ENCODE data around the gene BCL2.

BCL2 gene

DNA sequence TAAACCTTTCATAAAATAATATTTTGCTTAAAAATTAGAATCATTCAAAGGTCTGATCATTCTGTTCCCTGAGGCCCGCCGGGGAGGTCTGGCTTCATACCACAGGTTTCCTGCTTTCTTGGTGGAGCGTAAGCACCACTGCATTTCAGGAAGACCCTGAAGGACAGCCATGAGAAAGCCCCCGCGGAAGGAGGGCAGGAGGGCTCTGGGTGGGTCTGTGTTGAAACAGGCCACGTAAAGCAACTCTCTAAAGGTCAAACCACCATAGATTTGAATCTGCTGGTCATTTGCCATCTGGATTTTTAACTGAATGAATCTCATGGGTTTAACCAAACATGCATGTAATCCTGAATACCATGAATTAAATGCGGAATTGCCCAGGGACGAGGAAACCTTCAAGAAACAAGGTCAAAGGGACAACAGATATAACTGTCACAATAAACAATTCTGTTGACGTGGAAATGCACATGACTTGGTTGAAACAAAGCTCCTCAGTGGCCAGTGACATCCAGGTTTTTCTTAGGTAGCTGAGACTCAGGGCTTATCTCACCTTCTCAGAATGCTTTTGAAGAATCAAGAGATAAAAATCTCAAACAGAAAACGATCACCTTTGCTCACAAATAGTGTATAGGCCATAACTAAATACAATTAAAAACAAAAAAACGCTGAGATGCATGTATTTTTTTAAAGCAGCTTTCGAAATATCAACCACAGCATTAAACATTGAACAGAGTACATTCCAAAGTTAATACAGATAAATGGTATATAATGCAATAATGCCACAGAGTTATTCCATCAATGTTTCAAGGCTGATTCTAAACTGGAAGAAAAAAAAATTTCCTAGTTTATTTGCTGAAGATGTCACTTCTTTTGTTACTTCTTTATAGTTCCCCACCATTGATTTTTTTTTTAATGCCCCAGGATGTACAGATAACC lies 193.2 kb downstream of the BCL2 start:
- Histone ChIP-seq H3K27ac (ENCODE audit: insufficient read depth in 1 of 2, low read depth in 1 of 2, low read length in 2 of 2, poor library complexity in 1 of 2, severe bottlenecking in 2 of 2) (no peak overlapping the region), H3K36me3 (ENCODE audit: control insufficient read depth in 4 of 4, insufficient read depth in 4 of 4, low read length in 3 of 4) (peaks cover 0 to 15% (median 1%) of the 10 kb centered on the region in 4 experiments), H3K27me3 (replicated peaks in 2 of 5; ENCODE audit: control insufficient read depth in 4 of 5, insufficient read depth in 5 of 5, low read length in 4 of 5) (no peaks in the 10 kb centered on the region), H3K4me1 (ENCODE audit: control extremely low read depth in 1 of 4, control insufficient read depth in 4 of 4, insufficient read depth in 4 of 4, low read length in 3 of 4) (peaks cover 0 to 30% (median 17%) of the 10 kb centered on the region in 4 experiments), H3K9me3 (ENCODE audit: control extremely low read depth in 1 of 5, control insufficient read depth in 4 of 5, insufficient read depth in 2 of 5, low read depth in 1 of 5, low read length in 4 of 5) (no peaks in the 10 kb centered on the region), H3K4me3 (ENCODE audit: control insufficient read depth in 1 of 7, extremely low read depth in 1 of 7, insufficient read depth in 4 of 7, low read depth in 2 of 7, low read length in 6 of 7) (no peak overlapping the region)
- ChIA-PET CTCF (interaction anchor here (0.8 to 3.0 kb wide), 3 partner anchors 30 to 196 kb away, joined by 3 to 15 read pairs (median 7); no protein-coding TSS in a partner anchor), POLR2A (no interaction called here)
- no peak for DNase-seq
- WGBS (ENCODE audit: insufficient coverage): 80% methylated on average over 6 of the region's 12 CpGs

DNA sequence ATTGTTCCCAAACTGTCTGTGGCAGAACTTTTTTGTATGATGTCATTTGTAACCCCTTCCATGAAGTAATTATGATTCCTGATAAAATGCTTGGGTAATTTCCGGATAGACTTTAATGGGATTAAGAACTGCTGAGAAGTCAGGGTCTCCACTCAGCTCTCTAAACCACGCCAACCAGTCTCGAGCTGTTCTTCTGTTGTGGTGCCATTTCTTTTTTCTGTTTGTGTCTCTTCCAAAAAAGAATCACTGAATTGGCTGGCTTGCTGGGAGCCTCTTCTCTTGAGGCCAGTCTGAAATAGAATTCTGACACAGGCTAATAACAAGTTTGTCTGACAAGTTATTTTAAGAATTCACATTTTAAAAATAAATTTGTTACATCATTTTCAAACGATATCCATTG lies 198.9 kb downstream of the BCL2 start:
- ChIA-PET POLR2A (no interaction called here), CTCF (interaction anchor here (0.8 to 2.2 kb wide), 10 partner anchors 12 to 481 kb away, joined by 3 to 8 read pairs (median 3); no protein-coding TSS in a partner anchor)
- Histone ChIP-seq H3K9me3 (ENCODE audit: control extremely low read depth in 1 of 5, control insufficient read depth in 4 of 5, insufficient read depth in 2 of 5, low read depth in 1 of 5, low read length in 4 of 5) (no peaks in the 10 kb centered on the region), H3K27me3 (replicated peaks in 2 of 5; ENCODE audit: control insufficient read depth in 4 of 5, insufficient read depth in 5 of 5, low read length in 4 of 5) (no peaks in the 10 kb centered on the region), H3K27ac (ENCODE audit: insufficient read depth in 1 of 2, low read depth in 1 of 2, low read length in 2 of 2, poor library complexity in 1 of 2, severe bottlenecking in 2 of 2) (no peak overlapping the region), H3K4me1 (ENCODE audit: control extremely low read depth in 1 of 4, control insufficient read depth in 4 of 4, insufficient read depth in 4 of 4, low read length in 3 of 4) (peaks cover 0 to 9% (median 4%) of the 10 kb centered on the region in 4 experiments), H3K36me3 (ENCODE audit: control insufficient read depth in 4 of 4, insufficient read depth in 4 of 4, low read length in 3 of 4) (peaks cover 0 to 2% (median 0%) of the 10 kb centered on the region in 4 experiments), H3K4me3 (ENCODE audit: control insufficient read depth in 1 of 7, extremely low read depth in 1 of 7, insufficient read depth in 4 of 7, low read depth in 2 of 7, low read length in 6 of 7) (no peak overlapping the region)
- no peak for DNase-seq
- 98% methylated on average over 4 of the region's 4 CpGs for WGBS (ENCODE audit: insufficient coverage)

DNA sequence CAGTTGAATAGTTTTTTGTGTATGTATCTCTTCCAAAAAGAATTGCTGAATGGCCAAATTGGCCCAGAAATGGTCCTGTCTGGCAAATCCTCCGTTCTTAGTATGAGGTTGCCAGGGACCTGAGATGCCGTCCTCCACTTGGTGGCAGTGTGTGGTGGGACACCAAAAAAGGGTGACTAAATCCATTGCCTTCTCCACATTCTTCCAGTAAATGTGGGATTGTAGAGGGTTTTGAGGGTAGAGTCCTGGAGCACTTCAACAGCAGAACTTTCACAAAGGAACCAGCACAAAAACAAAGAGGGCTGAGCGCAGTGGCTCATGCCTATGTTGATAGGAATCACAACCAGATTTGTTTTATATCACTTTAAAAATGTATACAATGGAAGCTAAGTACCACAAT lies 199.9 kb downstream of the BCL2 start:
- DNase-seq: no peak
- H3K9me3 ChIP-seq (ENCODE audit: control extremely low read depth in 1 of 5, control insufficient read depth in 4 of 5, insufficient read depth in 2 of 5, low read depth in 1 of 5, low read length in 4 of 5): no peaks in the 10 kb centered on the region
- no CpG with 5 or more reads among the region's 3 CpGs for WGBS (ENCODE audit: insufficient coverage)
- no peak overlapping the region for H3K27ac ChIP-seq (ENCODE audit: insufficient read depth in 1 of 2, low read depth in 1 of 2, low read length in 2 of 2, poor library complexity in 1 of 2, severe bottlenecking in 2 of 2)
- H3K27me3 ChIP-seq (replicated peaks in 2 of 5; ENCODE audit: control insufficient read depth in 4 of 5, insufficient read depth in 5 of 5, low read length in 4 of 5): no peaks in the 10 kb centered on the region
- peaks cover 0 to 5% (median 0%) of the 10 kb centered on the region in 4 experiments for H3K4me1 ChIP-seq (ENCODE audit: control extremely low read depth in 1 of 4, control insufficient read depth in 4 of 4, insufficient read depth in 4 of 4, low read length in 3 of 4)
- no peak overlapping the region for H3K4me3 ChIP-seq (ENCODE audit: control insufficient read depth in 1 of 7, extremely low read depth in 1 of 7, insufficient read depth in 4 of 7, low read depth in 2 of 7, low read length in 6 of 7)
- H3K36me3 ChIP-seq (ENCODE audit: control insufficient read depth in 4 of 4, insufficient read depth in 4 of 4, low read length in 3 of 4): no peaks in the 10 kb centered on the region
- POLR2A ChIA-PET: no interaction called here
- CTCF ChIA-PET: interaction anchor here (0.7 to 2.1 kb wide), 13 partner anchors 10 to 480 kb away, joined by 3 to 7 read pairs (median 3); no protein-coding TSS in a partner anchor

DNA sequence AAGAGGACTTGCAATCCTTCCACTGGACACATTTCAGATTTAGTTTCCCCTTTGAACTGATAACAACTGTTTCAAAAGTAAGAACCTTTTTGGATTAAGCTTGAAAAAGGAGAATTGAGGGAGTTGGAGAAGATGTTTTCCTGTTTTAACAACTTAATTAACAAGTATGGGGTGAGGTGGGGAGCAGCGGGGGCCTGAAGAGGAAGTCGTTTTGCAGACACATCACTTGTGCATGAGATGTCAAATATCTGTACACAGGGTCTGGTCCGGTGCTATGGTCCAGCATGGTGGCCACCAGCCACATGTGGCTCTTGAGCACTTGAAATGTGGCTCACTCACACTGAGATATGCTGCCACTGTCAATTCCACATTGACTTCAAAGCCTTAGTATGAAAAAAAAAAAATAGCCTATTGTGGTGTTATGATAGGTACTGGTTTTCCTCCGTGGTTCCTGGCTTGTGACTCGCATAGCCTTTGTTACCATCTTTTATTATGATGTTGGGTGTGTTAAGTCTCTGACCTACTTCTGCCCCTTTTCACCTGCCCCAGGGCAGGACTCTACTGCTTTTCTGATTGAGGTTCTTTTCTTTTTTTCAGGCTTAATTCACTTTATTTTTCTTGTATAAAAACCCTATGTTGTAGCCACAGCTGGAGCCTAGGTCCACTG lies 205.5 kb downstream of the BCL2 start:
- H3K36me3 ChIP-seq (ENCODE audit: control insufficient read depth in 4 of 4, insufficient read depth in 4 of 4, low read length in 3 of 4): peaks cover 0 to 3% (median 0%) of the 10 kb centered on the region in 4 experiments
- no peaks in the 10 kb centered on the region for H3K27me3 ChIP-seq (replicated peaks in 2 of 5; ENCODE audit: control insufficient read depth in 4 of 5, insufficient read depth in 5 of 5, low read length in 4 of 5)
- ChIA-PET POLR2A (no interaction called here), CTCF (interaction anchor here (1.3 kb wide), 1 partner anchor 24 kb away, joined by 3 read pairs; no protein-coding TSS in a partner anchor)
- peaks cover 0 to 8% (median 0%) of the 10 kb centered on the region in 5 experiments for H3K9me3 ChIP-seq (ENCODE audit: control extremely low read depth in 1 of 5, control insufficient read depth in 4 of 5, insufficient read depth in 2 of 5, low read depth in 1 of 5, low read length in 4 of 5)
- no peak overlapping the region for H3K4me3 ChIP-seq (ENCODE audit: control insufficient read depth in 1 of 7, extremely low read depth in 1 of 7, insufficient read depth in 4 of 7, low read depth in 2 of 7, low read length in 6 of 7)
- H3K27ac ChIP-seq (ENCODE audit: insufficient read depth in 1 of 2, low read depth in 1 of 2, low read length in 2 of 2, poor library complexity in 1 of 2, severe bottlenecking in 2 of 2): no peak overlapping the region
- peak in 2 of 3 donors; percentile 55 to 67 for DNase-seq
- peaks cover 11 to 37% (median 21%) of the 10 kb centered on the region in 4 experiments for H3K4me1 ChIP-seq (ENCODE audit: control extremely low read depth in 1 of 4, control insufficient read depth in 4 of 4, insufficient read depth in 4 of 4, low read length in 3 of 4)
- 0% methylated on average over 3 of the region's 5 CpGs for WGBS (ENCODE audit: insufficient coverage)

DNA sequence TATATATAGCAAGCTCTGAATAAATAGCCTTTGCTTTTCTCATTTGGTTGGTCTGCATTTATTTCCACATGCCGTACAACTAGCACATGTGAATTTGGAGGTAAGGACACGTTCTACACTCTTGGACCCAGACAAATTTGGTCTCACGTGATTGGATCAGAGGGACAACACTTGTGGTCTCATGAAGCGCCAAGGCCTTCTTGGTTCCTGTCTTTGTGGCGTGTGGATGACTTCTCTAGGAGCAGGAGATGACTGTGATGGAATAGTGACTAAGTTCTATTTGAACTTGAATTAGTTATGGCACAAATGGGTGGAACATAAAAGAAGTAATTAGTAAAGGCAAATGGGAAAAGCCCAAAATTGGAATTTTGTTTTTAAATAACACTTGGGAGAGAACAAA lies 206.9 kb downstream of the BCL2 start:
- no peak overlapping the region for H3K4me3 ChIP-seq (ENCODE audit: control insufficient read depth in 1 of 7, extremely low read depth in 1 of 7, insufficient read depth in 4 of 7, low read depth in 2 of 7, low read length in 6 of 7)
- peak in 1 of 3 donors; percentile 34 for DNase-seq
- CTCF ChIA-PET: interaction anchor here (1.4 to 1.6 kb wide), 3 partner anchors 12 to 96 kb away, joined by 3 to 4 read pairs (median 4); no protein-coding TSS in a partner anchor
- peaks cover 0 to 8% (median 0%) of the 10 kb centered on the region in 5 experiments for H3K9me3 ChIP-seq (ENCODE audit: control extremely low read depth in 1 of 5, control insufficient read depth in 4 of 5, insufficient read depth in 2 of 5, low read depth in 1 of 5, low read length in 4 of 5)
- H3K27me3 ChIP-seq (replicated peaks in 2 of 5; ENCODE audit: control insufficient read depth in 4 of 5, insufficient read depth in 5 of 5, low read length in 4 of 5): no peaks in the 10 kb centered on the region
- WGBS (ENCODE audit: insufficient coverage): 79% methylated on average over 5 of the region's 5 CpGs
- peaks cover 0 to 3% (median 0%) of the 10 kb centered on the region in 4 experiments for H3K36me3 ChIP-seq (ENCODE audit: control insufficient read depth in 4 of 4, insufficient read depth in 4 of 4, low read length in 3 of 4)
- H3K4me1 ChIP-seq (ENCODE audit: control extremely low read depth in 1 of 4, control insufficient read depth in 4 of 4, insufficient read depth in 4 of 4, low read length in 3 of 4): peaks cover 12 to 34% (median 21%) of the 10 kb centered on the region in 4 experiments
- POLR2A ChIA-PET: no interaction called here
- no peak overlapping the region for H3K27ac ChIP-seq (ENCODE audit: insufficient read depth in 1 of 2, low read depth in 1 of 2, low read length in 2 of 2, poor library complexity in 1 of 2, severe bottlenecking in 2 of 2)

DNA sequence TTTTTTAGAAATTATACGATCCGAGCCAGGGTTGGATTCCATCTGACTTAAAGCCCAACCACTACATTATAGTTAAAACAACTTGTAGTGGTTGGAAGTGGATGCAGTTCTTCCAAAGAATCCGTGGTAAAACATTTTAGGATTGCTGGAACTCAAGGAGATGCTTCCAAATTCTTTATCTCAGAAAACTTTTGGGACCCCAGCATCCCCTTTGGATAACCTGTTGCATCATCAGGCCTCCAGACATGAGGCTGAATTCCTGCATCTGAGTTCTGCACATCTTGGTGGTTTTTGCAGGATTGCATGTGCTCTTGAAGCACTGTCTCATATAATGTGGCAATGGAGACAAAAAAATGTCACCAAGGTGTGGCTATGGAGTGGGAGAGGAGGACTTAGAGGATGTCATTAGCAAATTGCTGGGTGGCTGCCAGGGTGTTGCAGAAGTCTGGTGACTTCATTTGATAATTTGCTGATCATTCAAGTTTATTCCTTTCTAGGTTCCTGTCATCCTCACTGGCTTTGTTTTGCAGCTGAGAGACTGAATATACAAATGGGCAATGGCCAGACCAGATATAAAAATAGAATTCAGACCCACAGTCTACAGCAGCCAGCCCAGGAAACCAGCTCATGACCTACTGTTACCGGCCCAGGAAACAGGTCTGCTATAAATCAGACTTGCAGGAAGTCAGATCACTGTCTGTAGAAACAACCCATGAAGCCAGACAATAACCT lies 207.7 kb downstream of the BCL2 start:
- ChIA-PET POLR2A (no interaction called here), CTCF (interaction anchor here (1.4 to 1.6 kb wide), 3 partner anchors 11 to 95 kb away, joined by 3 to 4 read pairs (median 4); no protein-coding TSS in a partner anchor)
- Histone ChIP-seq H3K4me1 (ENCODE audit: control extremely low read depth in 1 of 4, control insufficient read depth in 4 of 4, insufficient read depth in 4 of 4, low read length in 3 of 4) (peaks cover 12 to 37% (median 25%) of the 10 kb centered on the region in 4 experiments), H3K4me3 (ENCODE audit: control insufficient read depth in 1 of 7, extremely low read depth in 1 of 7, insufficient read depth in 4 of 7, low read depth in 2 of 7, low read length in 6 of 7) (peak overlapping the region in 1 of 7 experiments; percentile 26), H3K36me3 (ENCODE audit: control insufficient read depth in 4 of 4, insufficient read depth in 4 of 4, low read length in 3 of 4) (peaks cover 0 to 3% (median 0%) of the 10 kb centered on the region in 4 experiments), H3K27ac (ENCODE audit: insufficient read depth in 1 of 2, low read depth in 1 of 2, low read length in 2 of 2, poor library complexity in 1 of 2, severe bottlenecking in 2 of 2) (no peak overlapping the region), H3K27me3 (replicated peaks in 2 of 5; ENCODE audit: control insufficient read depth in 4 of 5, insufficient read depth in 5 of 5, low read length in 4 of 5) (no peaks in the 10 kb centered on the region), H3K9me3 (ENCODE audit: control extremely low read depth in 1 of 5, control insufficient read depth in 4 of 5, insufficient read depth in 2 of 5, low read depth in 1 of 5, low read length in 4 of 5) (peaks cover 0 to 8% (median 0%) of the 10 kb centered on the region in 5 experiments)
- peak in 2 of 3 donors; percentile 55 to 64 for DNase-seq
- 50% methylated on average over 2 of the region's 4 CpGs for WGBS (ENCODE audit: insufficient coverage)

Measured in common myeloid progenitor, CD34-positive (primary cell).